ENCODE measurements around the gene RRAS. TPM values are rescaled to one million over a fixed set of nuclear protein-coding genes. Genes with fewer than 3 reads are reported as not detected.

The RRAS gene
- polyA plus RNA-seq, 1 of the 3 experiments (the other 2 are of a cell fraction) = 141 TPM

DNA sequence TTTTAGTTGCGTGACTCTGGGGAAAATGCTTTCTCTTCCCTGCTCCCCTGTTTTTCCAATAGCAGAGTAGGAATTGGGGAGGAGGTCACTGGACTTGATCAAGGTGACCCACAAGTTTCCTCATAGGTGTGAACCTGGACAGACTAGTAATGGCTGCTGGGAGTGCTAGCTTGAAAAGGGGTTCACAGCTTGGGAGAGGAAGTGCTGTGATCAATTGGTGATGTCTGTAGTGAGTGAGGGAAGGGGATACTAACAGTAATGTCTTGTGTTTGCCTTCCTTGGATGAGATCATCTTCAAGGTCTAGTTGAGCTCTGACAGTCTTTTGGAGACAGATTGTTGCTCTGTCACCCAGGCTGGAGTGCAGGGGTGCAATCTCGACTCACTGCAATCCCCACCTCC lies 27.5 kb upstream of the RRAS start:
- POLR2A ChIA-PET = no interaction called here
- peaks cover 12 to 22% of the 10 kb centered on the region in 2 experiments; a peak in 3 of 4 replicates for H3K4me1 ChIP-seq (ENCODE audit: control insufficient read depth in 1 of 2, insufficient read depth in 2 of 2, low read depth in 1 of 2, low read length in 1 of 2)
- WGBS (ENCODE audit: low lambda C conversion rate) = 80% methylated on average over 2 of the region's 2 CpGs
- H3K4me3 ChIP-seq (ENCODE audit: low read depth in 2 of 2, low read length in 1 of 2) = no peak overlapping the region
- CTCF ChIA-PET = interaction anchor here (0.7 to 9.4 kb wide), 4 partner anchors 8 to 66 kb away, joined by 3 to 78 read pairs (median 3); partner anchors contain the start of genes CPT1C and PRMT1
- peaks cover 4 to 5% of the 10 kb centered on the region in 2 experiments for H3K36me3 ChIP-seq (replicated peaks in 1 of 2; ENCODE audit: control insufficient read depth in 1 of 2, insufficient read depth in 2 of 2, low read length in 1 of 2)
- no peak overlapping the region for H3K9ac ChIP-seq
- no peak overlapping the region for H3K4me2 ChIP-seq
- H3K9me2 ChIP-seq = no peaks in the 10 kb centered on the region
- H3F3A ChIP-seq (replicated peaks; ENCODE audit: insufficient read depth) = peaks cover 15% of the 10 kb centered on the region
- no peaks in the 10 kb centered on the region for H4K20me1 ChIP-seq (ENCODE audit: insufficient read depth)
- H2AFZ ChIP-seq (ENCODE audit: low read depth) = no peak overlapping the region
- TF ChIP-seq SMC3 (IDR thresholded peaks at IDR 0.05; ENCODE audit: low read depth, low read length) = no peak
- TF ChIP-seq IRF3 (IDR thresholded peaks at IDR 0.05; ENCODE audit: low read depth, low read length) = no peak
- no peak for TF ChIP-seq EP300 (IDR thresholded peaks at IDR 0.05; ENCODE audit: borderline replicate concordance in 1 of 2, low read depth in 1 of 2, low read length in 1 of 2)
- no peak for TF ChIP-seq ELF1 (IDR thresholded peaks at IDR 0.05)
- no peak for TF ChIP-seq TCF12 (IDR thresholded peaks at IDR 0.05)
- no peak for TF ChIP-seq EZH2phosphoT487 (IDR thresholded peaks at IDR 0.05; ENCODE audit: borderline replicate concordance, low read depth)
- no peak for TF ChIP-seq NFIC (IDR thresholded peaks at IDR 0.05; ENCODE audit: borderline replicate concordance)
- no peak for TF ChIP-seq USF1 (IDR thresholded peaks at IDR 0.05; ENCODE audit: borderline replicate concordance, low read depth)
- TF ChIP-seq FOXJ3 (CRISPR knock-in tag; IDR thresholded peaks at IDR 0.05) = no peak
- no peak for TF ChIP-seq REST (IDR thresholded peaks at IDR 0.05; ENCODE audit: low read depth, low read length)
- TF ChIP-seq POLR2AphosphoS5 (IDR thresholded peaks at IDR 0.05; ENCODE audit: low read depth, low read length) = no peak
- TF ChIP-seq FOSL2 (IDR thresholded peaks at IDR 0.05; ENCODE audit: borderline replicate concordance, low read depth) = no peak
- TF ChIP-seq JUND (IDR thresholded peaks at IDR 0.05) = no peak
- TF ChIP-seq MXI1 (IDR thresholded peaks at IDR 0.05; ENCODE audit: low read depth, low read length) = no peak
- no peak for TF ChIP-seq RAD21 (IDR thresholded peaks at IDR 0.05; ENCODE audit: low read length)
- no peak for TF ChIP-seq GABPA (IDR thresholded peaks at IDR 0.05; ENCODE audit: low read depth)
- peaks cover 30% of the 10 kb centered on the region for H3K79me2 ChIP-seq (ENCODE audit: insufficient read depth)
- DNase-seq = no peak
- H3K27ac ChIP-seq (ENCODE audit: low read depth in 2 of 2, low read length in 1 of 2) = no peak overlapping the region
- H3K27me3 ChIP-seq (ENCODE audit: insufficient read depth) = no peaks in the 10 kb centered on the region
- H3K9me3 ChIP-seq = no peaks in the 10 kb centered on the region

Measured in SK-N-SH (cell line).